Thyroid gland (tissue), 4 donors: ENCODE data around the gene MSH5.

Source experiments
- CTCF ChIP-seq, 6 experiments: fragments of 200-600 bp in 3 of 6; fragments of 450-650 bp in 3 of 6; sonication (generic) in 3 of 6; IDR thresholded peaks; one replicate each; pipeline ENCODE4 v1.5.1; 2016 to 2019; ENCODE audit warnings: antibody characterized with exemption in 6 of 6, mild to moderate bottlenecking in 2 of 6, inconsistent platforms in 1 of 6, moderate library complexity in 1 of 6
- POLR2A ChIP-seq, 2 donors: fragments of 450-650 bp; IDR thresholded peaks; one replicate each; pipeline ENCODE4 v1.6.1; 2017; ENCODE audit warnings: antibody characterized with exemption in 2 of 2, mild to moderate bottlenecking in 2 of 2, moderate library complexity in 1 of 2

- TF ChIP-seq POLR2A (IDR thresholded peaks at IDR 0.05) (no peak), CTCF (IDR thresholded peaks at IDR 0.05) (no peak)
Measured at GRCh38 chr6:31693535-31693934, 46.3 kb upstream of the MSH5 start.
